ENCODE results near the gene SPINK13.

Gene SPINK13

DNA sequence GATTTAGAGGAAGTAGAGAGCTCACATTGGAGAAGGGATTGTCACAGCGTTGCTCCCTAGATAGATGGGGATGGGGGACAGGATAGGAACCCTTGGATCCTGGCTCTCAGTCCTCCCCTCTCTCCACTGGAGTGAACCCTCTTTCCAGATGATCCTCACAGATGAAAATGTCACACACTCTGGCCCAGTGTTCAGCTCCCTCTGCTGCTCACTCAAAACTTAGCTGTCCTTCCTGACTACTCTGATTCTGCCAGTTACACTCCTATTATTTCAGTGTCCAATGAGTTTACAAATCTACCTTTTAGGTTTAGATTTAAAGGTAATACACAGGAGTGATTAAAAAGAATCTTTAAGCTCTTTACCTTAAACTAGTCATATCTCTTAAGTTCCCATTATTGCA, 37.9 kb downstream of the SPINK13 start:
- H3K4me3 ChIP-seq (ENCODE audit: low read length) = no peak overlapping the region
- no peak for TF ChIP-seq EZH2phosphoT487 (IDR thresholded peaks at IDR 0.05; ENCODE audit: borderline replicate concordance, low read length)
- TF ChIP-seq, protein P1, sequence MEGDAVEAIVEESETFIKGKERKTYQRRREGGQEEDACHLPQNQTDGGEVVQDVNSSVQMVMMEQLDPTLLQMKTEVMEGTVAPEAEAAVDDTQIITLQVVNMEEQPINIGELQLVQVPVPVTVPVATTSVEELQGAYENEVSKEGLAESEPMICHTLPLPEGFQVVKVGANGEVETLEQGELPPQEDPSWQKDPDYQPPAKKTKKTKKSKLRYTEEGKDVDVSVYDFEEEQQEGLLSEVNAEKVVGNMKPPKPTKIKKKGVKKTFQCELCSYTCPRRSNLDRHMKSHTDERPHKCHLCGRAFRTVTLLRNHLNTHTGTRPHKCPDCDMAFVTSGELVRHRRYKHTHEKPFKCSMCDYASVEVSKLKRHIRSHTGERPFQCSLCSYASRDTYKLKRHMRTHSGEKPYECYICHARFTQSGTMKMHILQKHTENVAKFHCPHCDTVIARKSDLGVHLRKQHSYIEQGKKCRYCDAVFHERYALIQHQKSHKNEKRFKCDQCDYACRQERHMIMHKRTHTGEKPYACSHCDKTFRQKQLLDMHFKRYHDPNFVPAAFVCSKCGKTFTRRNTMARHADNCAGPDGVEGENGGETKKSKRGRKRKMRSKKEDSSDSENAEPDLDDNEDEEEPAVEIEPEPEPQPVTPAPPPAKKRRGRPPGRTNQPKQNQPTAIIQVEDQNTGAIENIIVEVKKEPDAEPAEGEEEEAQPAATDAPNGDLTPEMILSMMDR (IDR thresholded peaks at IDR 0.05; ENCODE audit: low read depth, low read length, poor library complexity, severe bottlenecking) = no peak

DNA sequence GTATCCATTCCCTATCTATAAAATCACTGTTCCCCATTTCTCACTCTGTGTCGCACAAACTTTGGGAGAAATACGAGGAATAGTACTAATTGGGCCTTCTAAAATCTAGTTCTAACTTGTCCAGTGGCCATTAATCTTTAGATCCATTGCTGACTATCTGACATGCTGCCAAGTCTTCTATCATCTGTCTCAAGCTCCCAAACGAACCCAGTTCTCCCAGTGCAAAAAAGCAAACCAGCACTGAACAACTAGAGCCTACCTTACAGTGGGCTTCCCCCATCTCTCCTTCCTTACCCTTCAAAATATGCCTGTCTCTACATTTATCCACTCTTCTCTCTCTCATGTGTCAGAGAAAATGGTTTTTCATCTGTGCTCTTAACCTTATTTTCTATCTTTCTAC, 40.4 kb downstream of the SPINK13 start:
- no peaks in the 10 kb centered on the region for H3K36me3 ChIP-seq (ENCODE audit: control insufficient read depth, low read length)
- no peaks in the 10 kb centered on the region for H3K4me1 ChIP-seq (ENCODE audit: control insufficient read depth, low read length)
- H3K27ac ChIP-seq (ENCODE audit: low read depth, low read length) = no peak overlapping the region
- no peaks in the 10 kb centered on the region for H4K20me1 ChIP-seq (ENCODE audit: control insufficient read depth, insufficient read depth, low read depth, low read length)
- no peaks in the 10 kb centered on the region for H3K79me2 ChIP-seq (ENCODE audit: control insufficient read depth, low read length)
- H3K9me3 ChIP-seq (ENCODE audit: control insufficient read depth, insufficient read depth, low read length) = no peaks in the 10 kb centered on the region
- H3K4me2 ChIP-seq (ENCODE audit: low read length) = no peak overlapping the region
- H3F3A ChIP-seq (ENCODE audit: control insufficient read depth, insufficient read depth) = no peaks in the 10 kb centered on the region
- no peaks in the 10 kb centered on the region for H3K27me3 ChIP-seq (ENCODE audit: control insufficient read depth, low read length)
- no peaks in the 10 kb centered on the region for H3K9me2 ChIP-seq (replicated peaks; ENCODE audit: control insufficient read depth, low read length)
- TF ChIP-seq, protein P1 (IDR thresholded peaks at IDR 0.05; ENCODE audit: low read depth, low read length, poor library complexity, severe bottlenecking) = no peak
- H3K4me3 ChIP-seq (ENCODE audit: low read length) = no peak overlapping the region

More for the DNA sequence above, 37.9 kb downstream of the SPINK13 start:
- Histone ChIP-seq H3K4me2 (ENCODE audit: low read length) (no peak overlapping the region), H3K79me2 (ENCODE audit: control insufficient read depth, low read length) (no peaks in the 10 kb centered on the region), H3F3A (ENCODE audit: control insufficient read depth, insufficient read depth) (no peaks in the 10 kb centered on the region), H3K4me1 (ENCODE audit: control insufficient read depth, low read length) (no peaks in the 10 kb centered on the region), H3K9me2 (replicated peaks; ENCODE audit: control insufficient read depth, low read length) (no peaks in the 10 kb centered on the region), H4K20me1 (ENCODE audit: control insufficient read depth, insufficient read depth, low read depth, low read length) (no peaks in the 10 kb centered on the region), H3K36me3 (ENCODE audit: control insufficient read depth, low read length) (no peaks in the 10 kb centered on the region), H3K9me3 (ENCODE audit: control insufficient read depth, insufficient read depth, low read length) (no peaks in the 10 kb centered on the region), H3K27ac (ENCODE audit: low read depth, low read length) (no peak overlapping the region), H3K27me3 (ENCODE audit: control insufficient read depth, low read length) (no peaks in the 10 kb centered on the region)

DNA sequence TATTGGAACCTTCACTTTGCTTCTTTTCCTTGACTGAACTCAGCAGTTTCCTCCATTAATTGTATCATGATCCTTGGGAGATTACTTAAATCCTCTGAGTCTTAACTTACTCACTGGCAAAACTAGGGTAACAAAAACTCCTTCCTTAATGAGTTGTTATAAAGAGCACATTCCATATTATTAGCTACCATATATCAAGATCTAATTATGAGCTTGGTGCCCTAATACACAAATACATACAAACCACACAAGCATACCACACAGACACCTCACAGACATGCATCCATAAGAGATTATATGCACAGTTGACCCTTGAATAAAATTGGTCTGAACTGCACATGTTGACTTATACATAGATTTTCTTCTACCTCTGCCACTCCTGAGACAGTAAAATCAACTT, 41.2 kb downstream of the SPINK13 start:
- no peaks in the 10 kb centered on the region for H3K4me1 ChIP-seq (ENCODE audit: control insufficient read depth, low read length)
- no peaks in the 10 kb centered on the region for H3F3A ChIP-seq (ENCODE audit: control insufficient read depth, insufficient read depth)
- H3K36me3 ChIP-seq (ENCODE audit: control insufficient read depth, low read length) = no peaks in the 10 kb centered on the region
- TF ChIP-seq, protein P1 (IDR thresholded peaks at IDR 0.05; ENCODE audit: low read depth, low read length, poor library complexity, severe bottlenecking) = no peak
- TF ChIP-seq EZH2phosphoT487 (IDR thresholded peaks at IDR 0.05; ENCODE audit: borderline replicate concordance, low read length) = no peak
- H3K4me3 ChIP-seq (ENCODE audit: low read length) = no peak overlapping the region
- H3K79me2 ChIP-seq (ENCODE audit: control insufficient read depth, low read length) = no peaks in the 10 kb centered on the region
- no peaks in the 10 kb centered on the region for H3K9me3 ChIP-seq (ENCODE audit: control insufficient read depth, insufficient read depth, low read length)
- H3K9me2 ChIP-seq (replicated peaks; ENCODE audit: control insufficient read depth, low read length) = no peaks in the 10 kb centered on the region
- H3K27me3 ChIP-seq (ENCODE audit: control insufficient read depth, low read length) = no peaks in the 10 kb centered on the region
- no peak overlapping the region for H3K27ac ChIP-seq (ENCODE audit: low read depth, low read length)
- no peak overlapping the region for H3K4me2 ChIP-seq (ENCODE audit: low read length)
- H4K20me1 ChIP-seq (ENCODE audit: control insufficient read depth, insufficient read depth, low read depth, low read length) = no peaks in the 10 kb centered on the region

DNA sequence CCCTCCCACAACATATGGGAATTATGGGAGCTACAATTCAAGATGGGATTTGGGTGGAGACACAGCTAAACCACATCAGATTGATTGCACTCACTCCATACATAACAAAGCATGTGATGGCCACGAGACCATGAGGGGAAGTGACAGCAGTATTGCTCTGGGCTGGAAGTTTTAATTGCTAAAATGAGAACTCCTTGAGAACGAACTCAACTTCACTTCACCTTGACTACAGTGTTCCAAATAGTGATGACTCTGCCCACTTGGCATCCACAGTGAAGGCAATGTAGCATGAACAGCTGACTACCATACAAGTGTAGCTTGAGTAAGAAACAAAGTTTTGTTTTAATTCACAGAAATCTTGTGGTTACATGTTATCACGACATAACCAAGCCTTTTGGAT, 42.9 kb downstream of the SPINK13 start:
- H3K4me1 ChIP-seq (ENCODE audit: control insufficient read depth, low read length) = no peaks in the 10 kb centered on the region
- TF ChIP-seq, protein P1 (IDR thresholded peaks at IDR 0.05; ENCODE audit: low read depth, low read length, poor library complexity, severe bottlenecking) = no peak
- no peak for TF ChIP-seq EZH2phosphoT487 (IDR thresholded peaks at IDR 0.05; ENCODE audit: borderline replicate concordance, low read length)
- H3K9me2 ChIP-seq (replicated peaks; ENCODE audit: control insufficient read depth, low read length) = no peaks in the 10 kb centered on the region
- no peak overlapping the region for H3K4me2 ChIP-seq (ENCODE audit: low read length)
- no peaks in the 10 kb centered on the region for H3K27me3 ChIP-seq (ENCODE audit: control insufficient read depth, low read length)
- no peaks in the 10 kb centered on the region for H3F3A ChIP-seq (ENCODE audit: control insufficient read depth, insufficient read depth)
- no peak overlapping the region for H3K27ac ChIP-seq (ENCODE audit: low read depth, low read length)
- H4K20me1 ChIP-seq (ENCODE audit: control insufficient read depth, insufficient read depth, low read depth, low read length) = no peaks in the 10 kb centered on the region
- H3K36me3 ChIP-seq (ENCODE audit: control insufficient read depth, low read length) = no peaks in the 10 kb centered on the region
- no peaks in the 10 kb centered on the region for H3K9me3 ChIP-seq (ENCODE audit: control insufficient read depth, insufficient read depth, low read length)
- no peak overlapping the region for H3K4me3 ChIP-seq (ENCODE audit: low read length)
- no peaks in the 10 kb centered on the region for H3K79me2 ChIP-seq (ENCODE audit: control insufficient read depth, low read length)
